ENCODE data around the gene SRGAP3.

GRCh38 chr3:9184461-9184835 is 65.0 kb downstream of the SRGAP3 start:
- TF ChIP-seq CTCF (IDR thresholded peaks at IDR 0.05), result no peak
- TF ChIP-seq POLR2A (IDR thresholded peaks at IDR 0.05), result no peak
- no peak for TF ChIP-seq EP300 (IDR thresholded peaks at IDR 0.05)
- TF ChIP-seq POLR2AphosphoS5 (IDR thresholded peaks at IDR 0.05), result no peak
